AG04449 (cell line): ENCODE results near the gene ECM1.

ENCODE experiments used
- CTCF ChIA-PET: fragments of 350-600 bp; formaldehyde crosslinking; extraction: SDS; loops from one replicate; lab custom pipeline; 2021; ENCODE audit warnings: antibody characterized with exemption; lab: Yijun Ruan, JAX
- POLR2A ChIA-PET: fragments of 400-600, 350-600 bp; formaldehyde crosslinking; extraction: SDS; loops from one replicate; lab custom pipeline; 2020; ENCODE audit warnings: antibody characterized with exemption, inconsistent platforms; lab: Yijun Ruan, JAX
- DNase-seq: peaks from one replicate; pipeline ENCODE4 v3.0.0-alpha.2; 2010; ENCODE audit warnings: low read depth, low spot score
- H3K4me3 ChIP-seq: 2 replicates; pipeline ENCODE4 v1.5.1; 2011; ENCODE audit warnings: low read depth, mild to moderate bottlenecking, control low read depth, low read length
- CTCF ChIP-seq: IDR thresholded peaks from one replicate; pipeline ENCODE4 v1.5.1; 2011; ENCODE audit warnings: mild to moderate bottlenecking, moderate library complexity, low read length, control low read depth, inconsistent platforms; ENCODE audit not compliant: insufficient read depth; ENCODE audit errors: missing control alignments

The ECM1 gene

GRCh38 chr1:150516616-150517015, 8.7 kb downstream of the ECM1 start:
- POLR2A ChIA-PET = interaction anchor here (1.6 kb wide), 1 partner anchor 16 kb away, joined by 3 read pairs; no protein-coding TSS in a partner anchor
- no peak for TF ChIP-seq CTCF
- no peak for DNase-seq
- peak overlapping the region; percentile 69 for H3K4me3 ChIP-seq
- CTCF ChIA-PET = interaction anchor here (0.9 to 11.8 kb wide), 8 partner anchors 17 to 296 kb away, joined by 3 to 160 read pairs (median 4); partner anchors contain the start of gene TARS2

GRCh38 chr1:150521196-150521968, 13.5 kb downstream of the ECM1 start:
- H3K4me3 ChIP-seq = no peak overlapping the region
- no peak for TF ChIP-seq CTCF
- POLR2A ChIA-PET = no interaction called here
- DNase-seq = no peak
- CTCF ChIA-PET = interaction anchor here (1.0 to 11.8 kb wide), 2 partner anchors 12 to 39 kb away, joined by 3 to 160 read pairs; no protein-coding TSS in a partner anchor

GRCh38 chr1:150525348-150525747, 17.4 kb downstream of the ECM1 start:
- ChIA-PET CTCF (no interaction called here), POLR2A (no interaction called here)
- no peak for TF ChIP-seq CTCF
- no peak for DNase-seq
- H3K4me3 ChIP-seq = no peak overlapping the region

GRCh38 chr1:150528196-150528595, 20.3 kb downstream of the ECM1 start:
- H3K4me3 ChIP-seq = no peak overlapping the region
- POLR2A ChIA-PET = interaction anchor here (0.7 to 1.2 kb wide), 3 partner anchors 12 to 21 kb away, joined by 3 to 4 read pairs (median 4); partner anchors contain the start of genes ECM1 and FALEC
- CTCF ChIA-PET = interaction anchor here (0.9 to 12.9 kb wide), 6 partner anchors 9 to 247 kb away, joined by 3 to 160 read pairs (median 7); partner anchors contain the start of gene FALEC
- no peak for TF ChIP-seq CTCF
- no peak for DNase-seq

- no peak overlapping the region for H3K4me3 ChIP-seq
- TF ChIP-seq CTCF = no peak
- no peak for DNase-seq
- CTCF ChIA-PET = interaction anchor here (0.9 to 12.9 kb wide), 6 partner anchors 8 to 248 kb away, joined by 3 to 160 read pairs (median 8); partner anchors contain the start of gene FALEC
- POLR2A ChIA-PET = interaction anchor here (0.7 to 1.2 kb wide), 3 partner anchors 13 to 19 kb away, joined by 3 to 4 read pairs (median 4); partner anchors contain the start of gene FALEC
These were observed 21.1 kb downstream of the ECM1 start for GRCh38 chr1:150529017-150529416.

GRCh38 chr1:150530491-150531159, 22.7 kb downstream of the ECM1 start:
- TF ChIP-seq CTCF = no peak
- ChIA-PET CTCF (interaction anchor here (0.7 to 12.9 kb wide), 12 partner anchors 14 to 91 kb away, joined by 3 to 160 read pairs (median 4); partner anchors contain the start of genes ADAMTSL4, FALEC and TARS2), POLR2A (interaction anchor here (2.7 kb wide), 1 partner anchor 23 kb away, joined by 10 read pairs; the partner anchor contains the start of gene ECM1)
- H3K4me3 ChIP-seq = no peak overlapping the region
- no peak for DNase-seq
